Keratinocyte (primary cell): ENCODE data around the gene CDADC1. TPM values are rescaled to one million over a fixed set of nuclear protein-coding genes. Genes with fewer than 3 reads are reported as not detected.

Experiments
- DNase-seq: peaks from one replicate; pipeline ENCODE4 v3.0.0-alpha.2; 2011; ENCODE audit warnings: low read depth, missing footprints, low spot score
- FAIRE-seq: peaks from 2 replicates; lab custom pipeline; 2011; peaks lifted over from hg19 to GRCh38; lab: Jason Lieb, UNC
- H2AFZ ChIP-seq: 2 replicates; pipeline ENCODE4 v1.6.0; 2012; ENCODE audit warnings: low read length, control low read depth, inconsistent platforms; ENCODE audit not compliant: control insufficient read depth
- H3K27ac ChIP-seq: 2 replicates; pipeline ENCODE4 v1.5.1; 2011; ENCODE audit warnings: low read length; ENCODE audit not compliant: control insufficient read depth, insufficient read depth
- H3K27me3 ChIP-seq: 3 replicates; pipeline ENCODE4 v1.6.0; 2011; ENCODE audit warnings: low read length; ENCODE audit not compliant: control insufficient read depth, insufficient read depth; ENCODE audit errors: extremely low read depth
- H3K36me3 ChIP-seq, 2 experiments: 2 replicates in 1 of 2; 3 replicates in 1 of 2; pipeline ENCODE4 v1.5.1; 2011; ENCODE audit warnings: low read length in 2 of 2, mild to moderate bottlenecking in 1 of 2; ENCODE audit not compliant: control insufficient read depth in 2 of 2, insufficient read depth in 2 of 2; ENCODE audit errors: extremely low read depth in 1 of 2
- H3K4me1 ChIP-seq: 3 replicates; pipeline ENCODE4 v1.5.1; 2011; ENCODE audit warnings: low read length; ENCODE audit not compliant: control insufficient read depth, insufficient read depth; ENCODE audit errors: extremely low read depth
- H3K4me2 ChIP-seq: 3 replicates; pipeline ENCODE4 v1.6.0; 2011; ENCODE audit warnings: low read depth, low read length; ENCODE audit not compliant: control insufficient read depth, insufficient read depth; ENCODE audit errors: extremely low read depth
- H3K4me3 ChIP-seq, 3 experiments: fragments of 200-600 bp in 1 of 3; sonication (generic) in 1 of 3; 2 replicates in 2 of 3; 3 replicates in 1 of 3; pipeline ENCODE4 v1.5.1; 2011 to 2016; ENCODE audit warnings: low read length in 3 of 3, mild to moderate bottlenecking in 3 of 3, control low read depth in 2 of 3, inconsistent platforms in 1 of 3, low read depth in 1 of 3, mixed read lengths in 1 of 3, mixed run types in 1 of 3, moderate library complexity in 1 of 3; ENCODE audit not compliant: control insufficient read depth in 2 of 3, insufficient read depth in 2 of 3; ENCODE audit errors: extremely low read depth in 1 of 3
- H3K79me2 ChIP-seq: 2 replicates; pipeline ENCODE4 v1.6.0; 2012; ENCODE audit warnings: low read length; ENCODE audit not compliant: control insufficient read depth, insufficient read depth
- H3K9ac ChIP-seq: 3 replicates; pipeline ENCODE4 v1.6.0; 2011; ENCODE audit warnings: low read length; ENCODE audit not compliant: control insufficient read depth, insufficient read depth; ENCODE audit errors: extremely low read depth
- H3K9me1 ChIP-seq: 3 replicates; pipeline ENCODE4 v1.6.0; 2011; ENCODE audit warnings: low read length; ENCODE audit not compliant: control insufficient read depth, insufficient read depth; ENCODE audit errors: extremely low read depth
- H3K9me3 ChIP-seq: 2 replicates; pipeline ENCODE4 v1.5.1; 2012; ENCODE audit warnings: low read depth, low read length; ENCODE audit not compliant: control insufficient read depth
- H4K20me1 ChIP-seq: 3 replicates; pipeline ENCODE4 v1.6.0; 2011; ENCODE audit warnings: low read length; ENCODE audit not compliant: control insufficient read depth, insufficient read depth; ENCODE audit errors: extremely low read depth
- EZH2 ChIP-seq: IDR thresholded peaks from one replicate; pipeline ENCODE4 v1.6.1; 2012; ENCODE audit warnings: inconsistent platforms, mild to moderate bottlenecking, low read length, moderate library complexity
- dilution Hi-C: fragments of 300-500 bp; cut with MboI; formaldehyde crosslinking; loops from one replicate; pipeline ENCODE4 v1.7.0; 2020; ENCODE audit warnings: low sequenced_read_pairs; ENCODE audit not compliant: extremely low pct_ligation_motif_present
- polyA plus RNA-seq, 5 experiments: library from polyadenylated mRNA; depleted of rRNA in 3 of 5; stranded (reverse) in 3 of 5; stranded (forward) in 1 of 5; unstranded in 1 of 5; fragments of >200 nt; gene quantifications; 1 replicate in 1 of 5; 2 replicates in 3 of 5; 3 replicates in 1 of 5; pipeline versions ENCODE4 v1.2.1 to v1.2.3, GENCODE V29; 2011 to 2012; ENCODE audit warnings: missing spikeins in 2 of 5, low read depth in 1 of 5, low replicate concordance in 1 of 5
- TF ChIP-seq, protein P1 (sequence below), 3 experiments: IDR thresholded peaks in 1 of 3; conservative IDR thresholded peaks in 1 of 3; optimal IDR thresholded peaks in 1 of 3; 2 replicates in 2 of 3; 3 replicates in 1 of 3; pipeline versions ENCODE3 to v1.5.1; 2011; ENCODE audit warnings: low read length in 3 of 3, mild to moderate bottlenecking in 3 of 3, moderate library complexity in 2 of 3, control low read depth in 1 of 3, inconsistent platforms in 1 of 3; ENCODE audit not compliant: insufficient read depth in 2 of 3; ENCODE audit errors: extremely low read depth in 1 of 3

CDADC1 gene
- polyA plus RNA-seq, 1 donor (not counting 4 experiments of a cell fraction or from before 2014, with no cell fraction given) = 3.8 TPM

DNA sequence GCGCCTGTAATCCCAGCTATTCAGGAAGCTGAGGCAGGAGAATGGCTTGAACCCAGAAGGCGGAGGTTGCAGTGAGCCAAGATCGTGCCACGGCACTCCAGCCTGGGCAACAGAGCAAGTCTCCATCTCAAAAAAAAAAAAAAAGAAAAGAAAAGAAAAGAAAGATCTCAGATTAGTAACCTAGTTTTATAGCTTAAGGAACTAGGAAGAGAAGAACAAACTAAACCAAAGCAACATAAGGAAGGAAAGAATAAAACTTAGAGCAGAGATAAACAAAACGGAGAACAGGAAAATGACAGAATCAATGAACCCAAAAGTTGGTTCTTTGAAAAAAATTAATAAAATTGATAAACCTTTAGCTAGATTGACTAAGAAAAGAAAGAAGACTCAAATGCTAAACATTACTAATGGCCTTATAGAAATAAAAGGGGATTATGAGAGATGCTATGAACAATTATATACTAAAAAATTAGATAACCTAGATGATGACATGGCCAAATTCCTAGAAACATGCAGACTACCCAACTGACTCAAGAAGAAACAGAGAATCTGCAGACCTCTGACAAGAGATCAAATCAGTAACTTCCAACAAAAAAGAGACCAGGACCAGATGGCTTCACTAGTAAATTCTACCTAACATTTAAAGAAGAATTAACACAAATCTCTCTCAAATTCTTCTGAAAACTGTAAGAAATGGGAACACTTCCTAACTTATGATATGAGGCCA, 68.2 kb downstream of the CDADC1 start:
- Histone ChIP-seq H3K27me3 (no peaks in the 10 kb centered on the region), H3K9me1 (no peaks in the 10 kb centered on the region), H3K4me2 (no peak overlapping the region), H3K9me3 (no peaks in the 10 kb centered on the region), H2AFZ (no peak overlapping the region), H3K36me3 (no peaks in the 10 kb centered on the region), H3K27ac (no peak overlapping the region), H3K4me3 (no peak overlapping the region), H3K79me2 (no peaks in the 10 kb centered on the region), H4K20me1 (no peaks in the 10 kb centered on the region), H3K9ac (no peak overlapping the region), H3K4me1 (peaks cover 14% of the 10 kb centered on the region)
- DNase-seq (no peak), FAIRE-seq (no peak)
- no peak for TF ChIP-seq EZH2
- TF ChIP-seq, protein P1, sequence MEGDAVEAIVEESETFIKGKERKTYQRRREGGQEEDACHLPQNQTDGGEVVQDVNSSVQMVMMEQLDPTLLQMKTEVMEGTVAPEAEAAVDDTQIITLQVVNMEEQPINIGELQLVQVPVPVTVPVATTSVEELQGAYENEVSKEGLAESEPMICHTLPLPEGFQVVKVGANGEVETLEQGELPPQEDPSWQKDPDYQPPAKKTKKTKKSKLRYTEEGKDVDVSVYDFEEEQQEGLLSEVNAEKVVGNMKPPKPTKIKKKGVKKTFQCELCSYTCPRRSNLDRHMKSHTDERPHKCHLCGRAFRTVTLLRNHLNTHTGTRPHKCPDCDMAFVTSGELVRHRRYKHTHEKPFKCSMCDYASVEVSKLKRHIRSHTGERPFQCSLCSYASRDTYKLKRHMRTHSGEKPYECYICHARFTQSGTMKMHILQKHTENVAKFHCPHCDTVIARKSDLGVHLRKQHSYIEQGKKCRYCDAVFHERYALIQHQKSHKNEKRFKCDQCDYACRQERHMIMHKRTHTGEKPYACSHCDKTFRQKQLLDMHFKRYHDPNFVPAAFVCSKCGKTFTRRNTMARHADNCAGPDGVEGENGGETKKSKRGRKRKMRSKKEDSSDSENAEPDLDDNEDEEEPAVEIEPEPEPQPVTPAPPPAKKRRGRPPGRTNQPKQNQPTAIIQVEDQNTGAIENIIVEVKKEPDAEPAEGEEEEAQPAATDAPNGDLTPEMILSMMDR (optimal IDR thresholded peaks at IDR 0.05 in 1 of 3, IDR thresholded peaks at IDR 0.05 in 1 of 3, conservative IDR thresholded peaks at IDR 0.05 in 1 of 3; ENCODE audit: extremely low read depth in 1 of 3, insufficient read depth in 2 of 3, low read length in 3 of 3) = no peak
- dilution Hi-C loops = loop anchor here (25.0 kb wide), 1 partner anchor 121 kb away; the partner anchor contains the start of genes CAB39L and SETDB2

DNA sequence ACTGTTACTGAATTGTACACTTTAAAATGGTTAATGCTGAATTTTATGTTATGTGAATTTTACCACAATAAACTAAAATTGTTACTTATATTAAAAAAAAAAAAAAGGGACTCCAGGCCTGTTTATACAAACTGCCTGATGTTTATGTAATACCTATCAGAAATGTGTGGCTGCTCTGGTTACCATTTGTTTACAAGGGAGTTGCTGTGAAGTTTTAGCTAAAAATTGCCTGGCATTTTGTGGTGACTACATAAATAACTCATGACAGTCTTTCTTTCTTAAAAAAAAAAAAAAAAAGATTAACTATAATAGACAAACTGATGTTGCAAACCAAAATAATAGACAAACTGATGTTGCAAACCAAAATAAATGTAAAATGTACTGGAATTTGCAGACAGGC, 71.8 kb downstream of the CDADC1 start:
- Histone ChIP-seq H3K4me1 (peaks cover 1% of the 10 kb centered on the region), H3K9ac (no peak overlapping the region), H3K9me3 (no peaks in the 10 kb centered on the region), H3K4me2 (no peak overlapping the region), H3K4me3 (no peak overlapping the region), H3K27ac (no peak overlapping the region), H3K79me2 (no peaks in the 10 kb centered on the region), H2AFZ (no peak overlapping the region), H3K27me3 (no peaks in the 10 kb centered on the region), H3K36me3 (no peaks in the 10 kb centered on the region), H3K9me1 (no peaks in the 10 kb centered on the region), H4K20me1 (no peaks in the 10 kb centered on the region)
- no peak for TF ChIP-seq EZH2
- TF ChIP-seq, protein P1 (optimal IDR thresholded peaks at IDR 0.05 in 1 of 3, IDR thresholded peaks at IDR 0.05 in 1 of 3, conservative IDR thresholded peaks at IDR 0.05 in 1 of 3; ENCODE audit: extremely low read depth in 1 of 3, insufficient read depth in 2 of 3, low read length in 3 of 3) = no peak
- dilution Hi-C loops = loop anchor here (25.0 kb wide), 1 partner anchor 118 kb away; the partner anchor contains the start of genes CAB39L and SETDB2
- no peak for DNase-seq
- no peak for FAIRE-seq
